Right atrium auricular region (tissue), 2 donors: Measurements from ENCODE around the gene ALS2CL. TPM values are rescaled to one million over a fixed set of nuclear protein-coding genes. Genes with fewer than 3 reads are reported as not detected.
A peak's percentile ranks its signal among the peaks of the same experiment; 100 is the strongest.
"Not testable (repeated sequence)": the region's sequence is repeated elsewhere in the genome, so short reads cannot be mapped to it uniquely, and the experiment has no call there.

Source experiments
- DNase-seq: peaks from one replicate; pipeline ENCODE4 v3.0.0-alpha.2; 2019; ENCODE audit warnings: low spot score
- H3K27ac ChIP-seq, 2 donors: fragments of 200-600 bp; sonication (generic); 1 replicate in 1 of 2; 2 replicates in 1 of 2; pipeline ENCODE4 v1.5.1; 2016 to 2019
- H3K27me3 ChIP-seq, 2 donors: fragments of 200-600 bp; sonication (generic); one replicate each; pipeline versions ENCODE4 v1.5.1 to v1.6.0; 2017 to 2019
- H3K36me3 ChIP-seq: fragments of 200-600 bp; sonication (generic); one replicate; pipeline ENCODE4 v1.5.1; 2016
- H3K4me1 ChIP-seq, 2 donors: fragments of 200-600 bp; sonication (generic); one replicate each; pipeline versions ENCODE4 v1.5.1 to v1.6.0; 2017 to 2019
- H3K4me3 ChIP-seq, 2 donors: fragments of 200-600 bp; sonication (generic); 1 replicate in 1 of 2; 2 replicates in 1 of 2; pipeline ENCODE4 v1.5.1; 2017 to 2019; ENCODE audit warnings: mild to moderate bottlenecking in 1 of 2, moderate library complexity in 1 of 2
- H3K9me3 ChIP-seq, 2 donors: fragments of 200-600 bp; sonication (generic); one replicate each; pipeline ENCODE4 v1.5.1; 2019
- total RNA-seq, 2 donors: library from RNA; depleted of rRNA; stranded (reverse); fragments of >200 nt; gene quantifications; one replicate each; pipeline ENCODE4 v1.1.0, GENCODE V29; 2016
- TF ChIP-seq, protein P1 (sequence below), 2 donors: fragments of 200-600 bp; sonication (generic); IDR thresholded peaks; one replicate each; pipeline ENCODE4 v1.5.1; 2019; ENCODE audit warnings: antibody characterized with exemption in 2 of 2

The ALS2CL gene, protein sequence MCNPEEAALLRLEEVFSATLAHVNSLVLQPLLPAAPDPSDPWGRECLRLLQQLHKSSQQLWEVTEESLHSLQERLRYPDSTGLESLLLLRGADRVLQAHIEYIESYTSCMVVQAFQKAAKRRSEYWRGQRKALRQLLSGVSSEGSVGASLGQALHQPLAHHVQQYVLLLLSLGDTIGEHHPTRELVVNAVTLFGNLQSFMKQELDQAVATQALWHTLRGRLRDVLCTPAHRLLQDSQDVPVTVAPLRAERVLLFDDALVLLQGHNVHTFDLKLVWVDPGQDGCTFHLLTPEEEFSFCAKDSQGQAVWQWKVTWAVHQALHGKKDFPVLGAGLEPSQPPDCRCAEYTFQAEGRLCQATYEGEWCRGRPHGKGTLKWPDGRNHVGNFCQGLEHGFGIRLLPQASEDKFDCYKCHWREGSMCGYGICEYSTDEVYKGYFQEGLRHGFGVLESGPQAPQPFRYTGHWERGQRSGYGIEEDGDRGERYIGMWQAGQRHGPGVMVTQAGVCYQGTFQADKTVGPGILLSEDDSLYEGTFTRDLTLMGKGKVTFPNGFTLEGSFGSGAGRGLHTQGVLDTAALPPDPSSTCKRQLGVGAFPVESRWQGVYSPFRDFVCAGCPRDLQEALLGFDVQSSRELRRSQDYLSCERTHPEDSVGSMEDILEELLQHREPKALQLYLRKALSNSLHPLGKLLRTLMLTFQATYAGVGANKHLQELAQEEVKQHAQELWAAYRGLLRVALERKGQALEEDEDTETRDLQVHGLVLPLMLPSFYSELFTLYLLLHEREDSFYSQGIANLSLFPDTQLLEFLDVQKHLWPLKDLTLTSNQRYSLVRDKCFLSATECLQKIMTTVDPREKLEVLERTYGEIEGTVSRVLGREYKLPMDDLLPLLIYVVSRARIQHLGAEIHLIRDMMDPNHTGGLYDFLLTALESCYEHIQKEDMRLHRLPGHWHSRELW
- 10 to 100 TPM in 1 of 2 donors, 1 to 10 TPM in 1; 8.3 to 12.5 TPM for total RNA-seq

DNA sequence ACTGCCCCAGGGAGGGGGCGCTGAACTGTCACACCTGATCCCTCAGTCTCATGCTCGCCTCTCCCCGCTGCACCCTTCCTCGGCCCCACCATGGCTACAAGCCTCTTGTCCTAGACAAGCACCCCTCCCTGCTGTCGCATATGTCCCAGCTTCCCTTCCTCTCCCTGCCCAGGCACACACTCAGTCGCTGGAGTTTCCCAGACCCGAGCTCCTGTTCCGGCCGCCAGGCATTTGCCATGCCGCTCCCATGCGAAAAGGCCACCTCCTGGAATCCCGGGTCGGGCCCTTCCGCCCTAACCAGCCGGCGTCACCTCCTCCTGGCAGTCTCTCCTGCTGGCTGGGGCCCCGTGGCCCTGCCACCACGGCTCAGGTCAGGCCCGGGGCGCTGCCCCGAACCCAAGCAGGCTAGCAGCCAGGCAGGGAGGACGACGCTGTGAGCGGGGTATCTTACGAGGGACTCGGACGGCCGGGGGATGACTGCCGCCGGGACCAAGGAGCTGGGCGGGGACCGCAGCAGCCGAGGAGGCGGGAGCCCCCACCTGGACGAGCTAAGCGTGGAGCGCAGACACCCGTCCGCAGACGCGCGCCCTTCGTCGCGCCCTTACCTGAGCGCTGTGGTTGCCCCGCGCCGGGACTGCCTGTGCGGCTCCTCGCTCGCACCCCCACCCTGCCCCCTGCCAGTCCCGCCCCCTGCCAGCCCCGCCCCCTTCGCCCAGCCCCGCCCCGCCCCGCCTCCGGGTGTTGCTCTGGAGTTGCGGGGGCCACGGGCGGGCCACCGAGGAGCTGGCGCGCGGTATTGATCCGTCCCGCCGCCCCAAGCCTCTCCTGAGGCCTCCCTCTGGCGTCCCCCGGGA, at the start of gene ALS2CL:
TSS of gene ALS2CL (minus strand) at position 642 of the 854 bp plus-strand sequence. CDS start 4,239 bp downstream, outside the sequence.
- no peak for DNase-seq
- Histone ChIP-seq H3K4me3 (peak within 1 kb of the TSS; percentile 66 to 76), H3K4me1 (peaks cover 0 to 76% of the 10 kb centered on the region in 2 donors), H3K36me3 (peaks cover 2% of the 10 kb centered on the region), H3K27ac (peak within 1 kb of the TSS; percentile 88 to 92), H3K9me3 (no peaks in the 10 kb centered on the region), H3K27me3 (no peaks in the 10 kb centered on the region)
- TF ChIP-seq, protein P1, sequence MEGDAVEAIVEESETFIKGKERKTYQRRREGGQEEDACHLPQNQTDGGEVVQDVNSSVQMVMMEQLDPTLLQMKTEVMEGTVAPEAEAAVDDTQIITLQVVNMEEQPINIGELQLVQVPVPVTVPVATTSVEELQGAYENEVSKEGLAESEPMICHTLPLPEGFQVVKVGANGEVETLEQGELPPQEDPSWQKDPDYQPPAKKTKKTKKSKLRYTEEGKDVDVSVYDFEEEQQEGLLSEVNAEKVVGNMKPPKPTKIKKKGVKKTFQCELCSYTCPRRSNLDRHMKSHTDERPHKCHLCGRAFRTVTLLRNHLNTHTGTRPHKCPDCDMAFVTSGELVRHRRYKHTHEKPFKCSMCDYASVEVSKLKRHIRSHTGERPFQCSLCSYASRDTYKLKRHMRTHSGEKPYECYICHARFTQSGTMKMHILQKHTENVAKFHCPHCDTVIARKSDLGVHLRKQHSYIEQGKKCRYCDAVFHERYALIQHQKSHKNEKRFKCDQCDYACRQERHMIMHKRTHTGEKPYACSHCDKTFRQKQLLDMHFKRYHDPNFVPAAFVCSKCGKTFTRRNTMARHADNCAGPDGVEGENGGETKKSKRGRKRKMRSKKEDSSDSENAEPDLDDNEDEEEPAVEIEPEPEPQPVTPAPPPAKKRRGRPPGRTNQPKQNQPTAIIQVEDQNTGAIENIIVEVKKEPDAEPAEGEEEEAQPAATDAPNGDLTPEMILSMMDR (IDR thresholded peaks at IDR 0.05), result no peak

DNA sequence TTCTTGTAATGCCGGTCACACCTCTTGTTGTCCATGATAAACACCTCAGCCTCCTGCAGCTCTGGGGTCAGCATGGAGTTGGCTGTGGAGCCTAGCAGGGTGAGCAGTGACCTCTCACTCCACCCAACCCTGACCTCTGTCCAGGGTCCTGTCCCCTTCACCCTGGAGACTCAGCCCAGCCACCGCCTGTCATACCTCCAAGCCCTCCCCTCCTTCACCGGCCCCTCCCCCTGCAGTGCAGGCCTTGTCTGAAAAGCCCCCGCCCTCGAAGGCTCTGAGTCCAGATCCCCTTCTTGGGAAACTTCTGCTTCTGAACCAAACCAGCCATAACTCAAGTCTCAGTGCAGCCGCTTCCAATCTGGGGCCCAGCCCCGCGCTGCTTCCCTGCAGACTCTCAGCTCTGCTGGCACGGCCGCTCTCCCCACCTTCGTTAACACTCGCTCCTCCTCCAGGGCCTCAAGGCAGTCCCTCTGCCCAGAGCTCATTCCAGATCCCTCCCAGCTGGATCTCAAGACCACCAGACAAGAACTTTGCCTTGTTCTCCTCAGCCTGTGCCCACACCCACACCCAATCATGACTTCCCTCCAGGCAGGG, 49.6 kb upstream of the ALS2CL start:
- no peaks in the 10 kb centered on the region for H3K27me3 ChIP-seq
- TF ChIP-seq, protein P1 (IDR thresholded peaks at IDR 0.05), result no peak
- H3K4me1 ChIP-seq, result no peaks in the 10 kb centered on the region
- no peak for DNase-seq
- no peak overlapping the region for H3K4me3 ChIP-seq
- H3K36me3 ChIP-seq, result no peaks in the 10 kb centered on the region
- H3K27ac ChIP-seq, result no peak overlapping the region
- H3K9me3 ChIP-seq, result no peaks in the 10 kb centered on the region

DNA sequence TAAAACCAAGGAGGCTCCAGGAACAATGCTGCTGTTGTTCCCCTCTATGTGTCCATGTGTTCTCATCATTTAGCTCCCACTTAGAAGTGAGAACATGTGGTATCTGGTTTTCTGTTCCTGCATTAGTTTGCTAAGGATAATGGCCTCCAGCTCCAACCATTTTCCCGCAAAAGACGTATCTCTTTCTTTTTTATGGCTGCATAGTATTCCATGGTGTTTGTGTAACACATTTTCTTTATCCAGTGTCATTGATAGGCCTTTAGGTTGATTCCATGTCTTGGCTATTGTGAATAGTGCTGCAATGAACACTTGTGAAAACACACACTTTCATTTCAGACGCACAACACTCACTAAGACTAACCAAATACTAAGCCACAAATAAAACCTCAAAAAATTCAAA, 46.1 kb upstream of the ALS2CL start:
- DNase-seq, H3K4me3 ChIP-seq, H3K36me3 ChIP-seq, H3K9me3 ChIP-seq, H3K4me1 ChIP-seq, H3K27ac ChIP-seq, H3K27me3 ChIP-seq: not testable (repeated sequence)

DNA sequence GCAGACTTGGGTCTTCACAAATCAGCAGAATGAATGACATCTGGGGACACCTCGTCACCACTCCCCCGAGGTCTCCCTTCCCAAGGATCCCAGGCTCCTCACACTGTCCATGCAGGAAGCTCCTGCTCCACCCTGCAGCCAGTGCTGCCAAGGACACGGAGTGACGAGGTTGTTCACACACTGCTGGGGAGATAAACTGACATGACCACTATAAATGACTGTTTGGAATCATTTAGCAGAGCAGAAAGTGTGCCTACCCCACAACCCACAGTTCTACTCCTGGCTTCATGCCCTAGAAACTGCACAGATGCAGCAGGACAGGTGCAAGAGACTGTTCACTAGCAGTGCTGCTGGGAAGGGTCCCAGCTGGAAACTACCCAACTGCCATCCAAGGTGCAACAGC, 43.9 kb upstream of the ALS2CL start:
- TF ChIP-seq, protein P1 (IDR thresholded peaks at IDR 0.05), result no peak
- no peaks in the 10 kb centered on the region for H3K4me1 ChIP-seq
- no peak overlapping the region for H3K4me3 ChIP-seq
- no peaks in the 10 kb centered on the region for H3K9me3 ChIP-seq
- no peaks in the 10 kb centered on the region for H3K36me3 ChIP-seq
- no peak overlapping the region for H3K27ac ChIP-seq
- no peak for DNase-seq
- H3K27me3 ChIP-seq, result no peaks in the 10 kb centered on the region

DNA sequence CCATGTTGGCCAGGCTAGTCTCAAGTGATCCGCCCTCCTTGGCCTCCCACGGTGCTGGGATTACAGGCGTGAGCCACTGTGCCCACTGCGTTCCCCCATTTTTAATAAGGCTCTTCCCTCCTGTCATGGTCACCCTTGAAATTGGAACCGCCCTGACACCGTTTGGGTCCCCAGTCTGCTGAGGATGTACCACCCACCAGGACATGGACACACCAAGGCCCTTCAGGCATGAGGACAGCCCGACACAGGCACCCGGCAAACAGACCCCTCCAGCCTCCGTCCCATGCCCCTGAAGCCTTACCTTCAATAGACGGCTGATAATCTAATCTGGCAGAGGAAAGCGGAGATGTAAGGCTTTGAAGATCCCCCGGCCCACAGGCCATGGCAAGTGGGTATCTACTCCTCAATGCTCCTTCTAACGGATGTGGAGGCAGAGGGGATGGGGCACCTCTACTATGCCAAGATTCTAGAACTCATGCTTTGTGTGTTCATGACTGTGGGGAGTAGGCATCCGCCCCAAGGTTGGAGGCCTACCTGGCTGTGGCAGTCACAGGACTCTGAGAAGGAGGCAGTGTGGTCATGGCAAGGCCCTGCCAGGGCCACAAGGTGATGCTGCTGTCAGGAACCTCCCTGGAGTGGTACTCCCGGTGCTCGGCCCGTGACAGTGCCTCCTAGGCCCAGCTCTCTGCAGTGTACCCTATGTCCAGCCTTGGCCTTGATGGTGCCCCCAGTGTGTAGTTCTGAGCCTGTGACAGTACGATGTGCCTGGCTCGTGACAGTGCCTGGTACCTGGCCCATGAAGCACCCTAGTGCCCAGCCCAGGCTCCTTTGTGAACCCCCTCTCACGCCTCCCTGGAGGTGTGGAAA, 42.8 kb upstream of the ALS2CL start:
- Histone ChIP-seq H3K27ac (no peak overlapping the region), H3K36me3 (no peaks in the 10 kb centered on the region), H3K4me3 (no peak overlapping the region), H3K4me1 (no peaks in the 10 kb centered on the region), H3K9me3 (no peaks in the 10 kb centered on the region), H3K27me3 (no peaks in the 10 kb centered on the region)
- TF ChIP-seq, protein P1 (IDR thresholded peaks at IDR 0.05), result no peak
- DNase-seq, result no peak
